Ovary (tissue), 9 donors: Measurements from ENCODE around the gene EHMT1. TPM values are rescaled to one million over a fixed set of nuclear protein-coding genes. Genes with fewer than 3 reads are reported as not detected.
A peak's percentile ranks its signal among the peaks of the same experiment; 100 is the strongest.

Experiments used
- DNase-seq, 5 donors: peaks; one replicate each; pipeline ENCODE4 v3.0.0-alpha.2; 2019 to 2020
- H3K27ac ChIP-seq, 2 donors: fragments of 200-600 bp; one replicate each; pipeline versions ENCODE4 v1.5.1 to v1.8.0; 2019 to 2022
- H3K27me3 ChIP-seq: fragments of 200-600 bp; one replicate; pipeline ENCODE4 v1.8.0; 2022
- H3K36me3 ChIP-seq: fragments of 200-600 bp; sonication (generic); one replicate; pipeline ENCODE4 v1.5.1; 2019
- H3K4me1 ChIP-seq: one replicate; pipeline ENCODE4 v1.8.1; 2013; ENCODE audit warnings: mild to moderate bottlenecking, moderate library complexity; ENCODE audit not compliant: insufficient read depth
- H3K4me3 ChIP-seq: fragments of 200-600 bp; sonication (generic); one replicate; pipeline ENCODE4 v1.5.1; 2017
- H3K9me3 ChIP-seq, 2 donors: fragments of 200-600 bp in 1 of 2; sonication (generic) in 1 of 2; one replicate each; pipeline versions ENCODE4 v1.5.1 to v1.8.1; 2013 to 2019; ENCODE audit warnings: mild to moderate bottlenecking in 1 of 2, moderate library complexity in 1 of 2
- CTCF ChIP-seq, 3 donors: fragments of 450-650 bp in 2 of 3; fragments of 200-600 bp in 1 of 3; IDR thresholded peaks; one replicate each; pipeline versions ENCODE4 v1.5.1 to v1.8.0; 2016 to 2022; ENCODE audit warnings: antibody characterized with exemption in 3 of 3, mild to moderate bottlenecking in 1 of 3
- EP300 ChIP-seq: sonication (generic); formaldehyde crosslinking; IDR thresholded peaks from one replicate; pipeline ENCODE4 v1.6.1; 2017; ENCODE audit warnings: antibody characterized with exemption
- POLR2A ChIP-seq: fragments of 450-650 bp; IDR thresholded peaks from one replicate; pipeline ENCODE4 v1.6.1; 2017; ENCODE audit warnings: antibody characterized with exemption, mild to moderate bottlenecking, moderate library complexity
- WGBS, 3 donors: extraction: QIAGEN DNeasy Blood & Tissue Kit in 1 of 3; methylation state at CpG; one replicate each; pipeline versions ENCODE4 v1.1.5 to v1.1.7; 2013 to 2017; 5-methylcytosine and 5-hydroxymethylcytosine counted together
- intact Hi-C, 4 donors: fragments of 100-400 bp; cut with DNase I; formaldehyde crosslinking; loops; one replicate each; pipeline versions ENCODE4 v1.11.0 to v1.15.1; 2022 to 2023
- polyA plus RNA-seq, 2 donors: library from polyadenylated mRNA; stranded (reverse); fragments of 200-250 nt in 1 of 2; fragments of 350-450 nt in 1 of 2; fragmentation: Illumina TruSeq in 1 of 2; extraction: RNeasy Lipid Tissue Mini Kit (QIAGEN cat#74804) in 1 of 2; gene quantifications; one replicate each; pipeline ENCODE4 v1.2.3, GENCODE V29; 2013 to 2014
- total RNA-seq, 7 donors: library from RNA; depleted of rRNA in 2 of 7; stranded (reverse); fragments of >200 nt in 2 of 7; fragmentation: NEBNext Ultra II Directional in 3 of 7; extraction: Animal tissue kit (Norgen Biotek cat#: 25700) in 3 of 7; gene quantifications; one replicate each; pipeline versions ENCODE4 v1.1.0 to v1.2.4, GENCODE V29; 2016 to 2023
- donor health status: DM: no; HTN: no; CAD: no; lungs with moderate emphysema.
- donor health status: DM: no; HTN: no; CAD: no.
- donor health status: Bipolar disorder and iron deficiency.
- donor health status: DM: yes; HTN: yes; CAD: no.
- donor health status: DM: no; HTN: no; CAD: no.
- donor health status: DM: yes; HTN: yes; CAD: no.

EHMT1 gene
- total and polyA plus RNA-seq, 9 donors = 40.8 to 98.5 (median 77.9) TPM

- intact Hi-C loops = no loop called here
- DNase-seq = peak in 1 of 5 donors; percentile 13
- TF ChIP-seq CTCF (IDR thresholded peaks at IDR 0.05) (no peak), POLR2A (no peak), EP300 (no peak)
These were observed 28.4 kb downstream of the EHMT1 start for GRCh38 chr9:137647096-137647714.

GRCh38 chr9:137648396-137648795 lies 29.6 kb downstream of the EHMT1 start:
- no peak overlapping the region for H3K27ac ChIP-seq
- no peak for DNase-seq
- H3K4me1 ChIP-seq = no peaks in the 10 kb centered on the region
- H3K36me3 ChIP-seq = no peaks in the 10 kb centered on the region
- intact Hi-C loops = no loop called here
- TF ChIP-seq EP300 = no peak
- TF ChIP-seq POLR2A = no peak
- no peak for TF ChIP-seq CTCF (IDR thresholded peaks at IDR 0.05)
- no peaks in the 10 kb centered on the region for H3K9me3 ChIP-seq
- no peak overlapping the region for H3K4me3 ChIP-seq
- no peaks in the 10 kb centered on the region for H3K27me3 ChIP-seq
- 50 to 58% (median 53%) methylated on average over 2 of the region's 2 CpGs for WGBS, 3 donors

More at GRCh38 chr9:137647096-137647714, 28.4 kb downstream of the EHMT1 start:
- H3K4me1 ChIP-seq = peaks cover 2% of the 10 kb centered on the region
- no peak overlapping the region for H3K27ac ChIP-seq
- WGBS, 3 donors = 85 to 89% (median 88%) methylated on average over 15 of the region's 15 CpGs
- H3K4me3 ChIP-seq = no peak overlapping the region
- H3K27me3 ChIP-seq = no peaks in the 10 kb centered on the region
- no peaks in the 10 kb centered on the region for H3K9me3 ChIP-seq
- H3K36me3 ChIP-seq = no peaks in the 10 kb centered on the region

GRCh38 chr9:137649553-137649952 lies 30.7 kb downstream of the EHMT1 start:
- Histone ChIP-seq H3K9me3 (no peaks in the 10 kb centered on the region), H3K4me3 (no peak overlapping the region), H3K27ac (no peak overlapping the region), H3K27me3 (no peaks in the 10 kb centered on the region), H3K4me1 (no peaks in the 10 kb centered on the region), H3K36me3 (no peaks in the 10 kb centered on the region)
- TF ChIP-seq POLR2A = no peak
- TF ChIP-seq EP300 = no peak
- no peak for TF ChIP-seq CTCF (IDR thresholded peaks at IDR 0.05)
- intact Hi-C loops = no loop called here
- DNase-seq = peak in 1 of 5 donors; percentile 19
- WGBS, 3 donors = 89 to 92% (median 91%) methylated on average over 9 of the region's 9 CpGs

DNA sequence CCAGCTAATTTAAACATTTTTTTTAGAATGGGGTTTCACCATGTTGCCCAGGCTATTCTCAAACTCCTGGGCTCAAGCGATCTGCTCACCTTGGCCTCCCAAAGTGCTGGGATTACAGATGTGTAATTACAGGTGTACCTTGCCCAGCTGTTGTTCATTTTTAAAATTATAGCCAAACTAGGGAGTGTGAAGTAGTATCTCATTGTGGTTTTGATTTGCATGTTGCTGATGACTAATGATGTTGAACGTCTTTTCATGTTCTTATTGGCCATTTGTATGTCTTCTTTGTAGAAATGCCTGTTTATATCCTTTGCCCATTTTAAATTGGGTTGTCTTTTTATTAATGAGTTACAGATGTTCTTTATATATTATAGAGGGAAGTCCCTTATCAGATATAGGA lies 31.5 kb downstream of the EHMT1 start:
- DNase-seq = no peak
- TF ChIP-seq EP300 (no peak), POLR2A (no peak), CTCF (IDR thresholded peaks at IDR 0.05) (no peak)
- Histone ChIP-seq H3K9me3 (no peaks in the 10 kb centered on the region), H3K4me1 (no peaks in the 10 kb centered on the region), H3K27me3 (no peaks in the 10 kb centered on the region), H3K4me3 (no peak overlapping the region), H3K36me3 (no peaks in the 10 kb centered on the region), H3K27ac (no peak overlapping the region)
- intact Hi-C loops = no loop called here
- 91 to 94% (median 92%) methylated on average over 2 of the region's 2 CpGs for WGBS, 3 donors
